ENCODE data around the gene PARD3B.

PARD3B gene

GRCh38 chr2:204860274-204860673 is 315.0 kb downstream of the PARD3B start:
- DNase-seq: no peak

- DNase-seq: no peak
Observed at GRCh38 chr2:204862809-204863208, 317.5 kb downstream of the PARD3B start.

- no peak for DNase-seq
Observed at GRCh38 chr2:204863336-204863735, 318.1 kb downstream of the PARD3B start.

DNA sequence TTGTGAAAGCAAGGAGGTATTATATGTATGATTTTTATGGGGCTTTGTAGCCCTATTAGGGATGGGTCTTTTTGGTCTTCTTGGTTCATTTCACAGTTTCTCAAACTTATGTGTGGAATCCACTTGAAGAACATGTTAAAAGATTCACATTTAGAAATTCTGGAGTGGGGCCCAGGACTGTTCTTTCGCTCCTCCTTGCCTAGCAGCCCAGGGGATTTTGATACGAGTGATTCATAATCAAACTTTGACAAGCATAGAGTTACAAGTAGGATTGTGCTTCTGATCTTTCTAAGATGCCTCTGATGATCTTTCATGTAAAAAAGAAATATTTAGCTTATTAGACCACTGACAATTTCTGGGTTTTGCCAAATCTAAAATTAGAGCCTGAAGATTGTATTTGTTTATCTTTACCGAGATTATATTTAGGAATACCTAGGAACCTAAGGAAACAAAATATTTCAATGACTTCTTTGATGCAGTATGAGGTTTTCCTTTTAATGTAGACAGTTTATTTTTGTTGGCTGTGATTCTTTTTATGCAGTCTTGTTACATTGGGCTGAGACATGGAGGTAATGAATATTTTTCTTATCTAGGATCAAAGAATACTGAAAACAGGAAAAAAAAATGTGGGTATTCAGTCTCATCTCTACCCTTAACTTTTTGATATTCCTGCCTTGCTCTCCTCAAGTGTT is 324.0 kb downstream of the PARD3B start:
- no peak for DNase-seq

DNA sequence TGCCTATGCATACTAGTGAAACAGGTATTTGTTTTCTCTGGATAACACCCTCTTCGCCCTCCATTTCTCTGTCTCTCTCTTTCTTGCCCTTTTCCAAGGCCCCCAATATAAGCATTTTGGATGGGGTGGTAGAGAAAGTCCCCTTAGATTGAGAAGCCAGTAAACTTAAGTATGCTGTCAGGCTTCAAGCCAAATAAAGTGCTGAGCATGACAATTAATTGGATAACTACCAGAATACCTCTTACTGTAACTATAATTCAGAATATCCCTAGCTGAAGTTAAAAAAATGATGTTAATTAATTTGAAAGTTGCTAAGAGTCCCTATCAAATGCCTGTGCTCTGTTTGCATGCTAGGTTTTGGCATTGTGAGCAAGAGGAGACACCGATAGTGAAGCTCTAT is 324.8 kb downstream of the PARD3B start:
- DNase-seq: no peak

DNA sequence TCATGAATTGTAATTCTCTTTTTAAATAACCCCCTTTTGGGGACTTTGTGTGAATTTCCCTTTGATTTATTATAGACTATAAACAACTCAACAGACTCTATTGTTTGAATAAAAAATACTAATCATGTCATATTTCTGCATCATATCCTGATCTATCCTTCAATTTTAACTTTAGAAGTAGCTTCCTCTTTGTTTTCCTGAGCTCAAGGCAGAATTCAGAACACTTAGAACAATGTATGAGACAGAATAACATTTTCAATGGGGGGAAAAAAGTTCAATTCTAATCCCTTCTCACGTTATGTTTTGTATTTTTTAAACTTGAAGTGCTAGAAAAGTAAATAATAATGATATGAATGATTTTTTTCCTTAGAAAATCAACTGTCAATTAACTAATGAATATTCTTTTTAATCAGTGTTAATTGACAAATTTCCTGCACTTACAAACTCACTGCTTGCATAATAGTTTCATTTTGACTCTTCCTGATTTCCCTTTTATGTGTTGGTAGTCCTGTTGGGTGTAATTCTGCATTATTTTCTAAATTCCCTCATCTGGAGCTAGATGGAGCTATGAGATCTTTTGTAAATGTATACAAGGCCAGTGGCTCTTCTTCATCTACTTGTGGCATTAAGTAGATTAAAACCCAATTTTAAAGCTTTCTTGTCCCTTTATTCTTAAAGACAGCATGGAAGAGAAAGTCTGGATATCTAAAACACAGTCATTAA is 326.1 kb downstream of the PARD3B start:
- peak; percentile 4 to 50 for DNase-seq

GRCh38 chr2:204876311-204876710 is 331.0 kb downstream of the PARD3B start:
- DNase-seq: no peak

GRCh38 chr2:204877691-204878090 is 332.4 kb downstream of the PARD3B start:
- no peak for DNase-seq

DNA sequence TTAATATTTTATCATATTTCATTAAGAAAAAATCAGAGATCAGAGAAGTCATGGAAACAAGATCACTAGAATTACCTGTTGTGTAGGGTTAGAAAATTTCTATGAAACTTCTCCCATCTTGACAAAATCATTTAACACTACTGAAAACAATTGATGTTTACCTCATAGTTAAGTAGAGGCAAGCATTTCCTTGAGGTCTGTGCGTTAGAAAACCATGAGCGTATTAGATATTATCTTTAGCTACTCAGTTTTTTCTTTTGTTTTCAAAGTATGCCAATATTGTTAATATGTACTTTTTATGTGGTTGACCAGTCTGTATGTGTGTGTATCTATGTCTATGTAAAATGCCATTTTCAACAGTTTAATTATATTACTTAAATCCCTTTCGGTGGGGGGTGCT is 335.7 kb downstream of the PARD3B start:
- no peak for DNase-seq

- DNase-seq: no peak
Observed at GRCh38 chr2:204881655-204882054, 336.4 kb downstream of the PARD3B start.

GRCh38 chr2:204885747-204886146 is 340.5 kb downstream of the PARD3B start:
- DNase-seq: peak in 1 of 2 experiments; percentile 14

DNA sequence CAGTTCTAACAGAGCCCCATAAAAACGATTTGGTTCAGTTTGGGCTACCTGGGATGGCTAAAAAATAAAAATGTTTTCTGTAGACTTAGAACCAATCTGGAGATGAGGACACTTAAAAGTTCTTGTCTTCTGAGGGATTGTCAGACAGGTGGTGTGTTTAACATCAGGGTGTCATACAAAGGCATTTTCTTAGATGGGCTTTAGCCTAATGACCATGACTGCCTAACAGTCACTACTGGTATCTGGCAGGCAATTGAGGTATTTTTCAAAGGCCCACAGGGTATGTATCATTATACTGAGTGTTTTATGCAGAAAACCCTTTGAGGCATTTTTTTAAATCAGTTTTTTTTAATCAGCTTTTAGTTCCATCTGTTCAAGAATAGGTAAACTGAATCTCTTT is 341.4 kb downstream of the PARD3B start:
- no peak for DNase-seq

GRCh38 chr2:204888222-204888621 is 342.9 kb downstream of the PARD3B start:
- no peak for DNase-seq

GRCh38 chr2:204890680-204891079 is 345.4 kb downstream of the PARD3B start:
- DNase-seq: no peak

DNA sequence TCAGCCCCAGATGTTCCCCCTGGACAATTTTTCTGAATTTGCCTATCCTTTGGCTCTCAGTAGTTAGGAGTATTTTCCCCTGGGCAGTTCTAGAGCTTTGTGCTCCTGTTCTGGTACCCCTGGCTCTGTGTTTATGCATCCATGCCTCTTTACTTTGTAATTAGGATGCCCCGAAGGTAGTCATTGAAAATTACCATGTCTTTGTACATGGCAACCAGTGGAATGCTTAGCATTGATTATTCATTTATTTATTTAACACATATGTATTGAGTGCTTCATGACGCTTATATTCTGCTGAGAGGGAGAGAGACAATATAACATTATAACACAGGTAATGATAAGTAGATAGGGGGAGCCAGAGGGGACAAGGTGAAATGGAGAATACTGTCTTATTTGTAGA is 346.5 kb downstream of the PARD3B start:
- no peak for DNase-seq

DNA sequence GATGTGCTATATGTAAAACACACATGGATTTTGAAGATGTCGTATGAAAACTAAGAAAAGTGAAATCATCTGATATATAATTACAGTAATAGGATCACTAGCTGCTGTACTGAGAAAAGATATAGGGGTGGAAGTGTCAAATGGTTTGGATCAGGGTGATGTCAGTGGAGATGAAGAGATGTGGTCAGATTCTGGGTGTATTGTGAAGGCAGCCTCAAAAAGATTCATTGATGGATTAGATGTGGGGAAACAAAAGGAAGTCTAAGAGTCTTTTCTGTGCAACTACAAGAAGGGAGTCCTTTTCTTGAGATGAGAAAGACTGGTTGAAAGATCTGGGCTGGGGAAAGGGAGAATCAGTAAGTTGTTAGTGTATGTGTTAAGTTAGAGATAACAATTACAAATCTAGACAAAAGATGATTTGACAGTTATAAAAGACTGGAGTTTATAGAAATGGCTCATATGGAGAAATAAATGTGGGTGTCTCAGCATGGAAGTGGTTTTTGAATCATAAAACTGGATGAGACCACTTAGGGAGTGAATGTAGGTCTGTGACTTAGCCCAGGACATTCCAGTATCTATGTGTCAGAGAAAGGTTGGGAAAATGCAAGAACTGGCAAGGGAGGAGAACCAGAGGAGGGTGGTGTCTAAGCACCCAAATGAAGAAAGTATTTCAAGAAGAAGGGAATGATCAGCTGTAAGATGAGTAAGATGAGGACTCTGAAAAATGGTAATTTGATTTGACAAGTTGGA is 347.4 kb downstream of the PARD3B start:
- DNase-seq: no peak

DNA sequence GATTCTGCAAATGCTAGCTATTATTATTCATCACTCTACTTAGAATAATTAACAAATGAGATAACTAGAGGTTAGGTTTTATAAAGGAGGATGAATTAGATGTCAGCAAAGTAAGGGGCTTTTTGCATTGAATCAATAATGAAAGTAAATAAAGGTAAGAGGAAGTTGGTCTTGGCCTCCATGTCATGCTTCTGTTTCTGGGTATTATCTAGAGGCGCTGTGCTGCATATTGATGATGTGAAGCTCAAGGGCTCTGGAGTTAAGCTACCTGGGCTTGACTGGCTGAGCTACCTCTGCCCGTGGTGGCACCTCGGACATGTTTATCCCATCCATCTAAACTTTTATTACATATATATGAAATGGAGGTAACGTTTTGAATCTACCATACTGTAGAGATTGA is 350.9 kb downstream of the PARD3B start:
- DNase-seq: no peak

DNA sequence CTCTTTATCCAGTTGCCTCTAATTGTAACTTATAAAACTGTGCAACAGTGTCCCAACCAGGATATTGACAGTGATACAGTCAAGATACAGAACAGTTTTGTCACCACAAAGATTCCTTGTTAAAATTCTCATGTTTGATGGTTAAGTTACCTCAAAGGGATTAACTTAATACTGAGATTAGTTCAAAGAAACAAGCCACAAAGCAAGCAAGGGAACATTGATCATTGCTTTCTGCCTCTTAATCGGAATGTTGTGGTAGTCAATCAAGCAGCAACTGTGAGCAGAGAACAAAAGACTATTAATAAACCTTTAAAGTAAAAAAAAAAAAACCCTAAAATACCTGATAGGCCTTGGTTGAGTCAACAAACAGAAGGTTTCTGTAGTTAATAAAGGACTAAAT is 352.3 kb downstream of the PARD3B start:
- no peak for DNase-seq

DNA sequence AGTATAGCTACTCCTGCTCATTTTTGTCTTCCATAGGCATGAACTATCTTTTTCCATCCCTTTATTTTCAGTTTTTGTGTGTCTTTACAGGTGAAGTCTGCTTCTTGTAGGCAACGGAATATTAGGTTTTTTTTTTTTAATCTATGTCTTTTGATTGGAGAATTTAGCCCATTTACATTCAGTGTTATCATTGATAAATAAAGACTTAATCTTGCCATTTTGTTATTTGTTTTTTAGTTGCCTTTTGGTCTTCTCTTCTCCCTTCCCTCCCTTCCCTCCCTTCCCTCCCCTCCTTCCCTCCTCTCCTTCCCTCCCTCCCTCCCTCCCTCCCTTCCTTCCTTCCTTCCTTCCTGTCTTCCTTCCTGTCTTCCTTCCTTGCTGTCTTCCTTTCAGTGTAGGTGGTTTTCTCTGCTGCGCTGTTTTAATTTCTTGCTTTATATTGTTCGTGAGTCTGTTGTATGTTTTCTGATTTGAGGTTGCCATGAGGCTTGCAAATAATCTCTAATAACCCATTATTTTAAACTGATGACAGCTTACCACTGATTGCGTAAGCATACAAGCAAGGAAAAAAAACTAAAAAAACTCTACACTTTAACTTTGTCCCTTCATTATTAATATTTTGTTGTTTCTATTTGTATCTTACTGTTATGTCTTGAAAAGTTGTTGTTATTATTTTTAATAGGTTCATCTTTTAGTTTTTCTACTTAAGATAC is 353.8 kb downstream of the PARD3B start:
- no peak for DNase-seq

DNA sequence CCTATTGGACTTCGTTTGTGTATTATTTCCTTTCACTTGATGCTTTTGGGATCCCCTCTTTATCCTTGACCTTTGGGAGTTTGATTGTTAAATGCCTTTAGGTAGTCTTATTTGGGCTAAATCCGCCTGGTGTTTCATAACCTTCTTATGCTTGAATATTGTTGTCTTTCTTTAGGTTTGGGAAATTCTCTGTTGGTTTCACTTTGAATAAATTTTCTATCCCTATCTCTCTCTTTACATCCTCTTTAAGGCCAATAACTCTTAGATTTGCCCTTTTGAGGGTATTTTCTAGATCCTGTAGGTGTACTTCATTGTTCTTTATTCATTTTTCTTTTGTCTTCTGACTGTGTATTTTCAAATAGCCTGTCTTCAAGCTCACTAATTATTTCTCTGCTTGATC is 354.7 kb downstream of the PARD3B start:
- no peak for DNase-seq

DNA sequence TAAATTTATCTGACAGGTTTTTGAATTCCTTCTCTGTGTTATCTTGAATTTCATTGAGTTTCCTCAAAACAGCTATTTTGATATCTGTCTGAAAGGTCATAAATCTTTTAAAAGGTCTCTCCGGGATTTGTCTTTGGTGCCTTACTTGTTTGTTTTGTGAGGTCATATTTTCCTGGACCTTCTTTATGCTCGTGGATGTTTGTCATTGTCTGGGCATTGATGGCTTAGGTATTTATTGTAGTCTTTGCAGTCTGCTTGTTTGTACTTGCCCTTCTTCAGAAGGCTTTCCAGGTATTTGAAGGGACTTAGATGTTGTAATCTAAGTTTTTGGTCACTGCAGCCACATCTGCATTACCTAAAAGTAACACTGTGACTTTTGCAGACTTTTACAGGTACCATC is 355.2 kb downstream of the PARD3B start:
- no peak for DNase-seq

DNA sequence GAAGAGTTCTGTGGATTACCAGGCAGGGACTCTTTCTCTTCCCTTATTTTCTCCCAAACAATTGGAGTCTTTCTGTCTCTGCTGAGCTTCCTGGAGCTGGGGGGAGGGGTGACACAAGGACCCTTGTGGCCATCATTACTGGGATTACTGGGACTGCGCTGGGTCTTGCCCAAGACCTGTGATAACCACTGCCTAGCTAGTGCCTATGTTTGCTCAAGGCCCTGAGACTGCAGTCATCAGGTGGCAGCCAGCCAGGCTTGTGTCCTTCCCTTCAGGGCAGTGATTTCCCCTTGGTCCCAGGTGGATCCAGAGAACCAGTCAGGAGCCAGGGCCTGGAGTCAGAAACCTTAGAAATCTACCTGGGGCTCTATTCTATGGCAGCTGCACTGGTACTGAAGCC is 355.6 kb downstream of the PARD3B start:
- DNase-seq: no peak

DNA sequence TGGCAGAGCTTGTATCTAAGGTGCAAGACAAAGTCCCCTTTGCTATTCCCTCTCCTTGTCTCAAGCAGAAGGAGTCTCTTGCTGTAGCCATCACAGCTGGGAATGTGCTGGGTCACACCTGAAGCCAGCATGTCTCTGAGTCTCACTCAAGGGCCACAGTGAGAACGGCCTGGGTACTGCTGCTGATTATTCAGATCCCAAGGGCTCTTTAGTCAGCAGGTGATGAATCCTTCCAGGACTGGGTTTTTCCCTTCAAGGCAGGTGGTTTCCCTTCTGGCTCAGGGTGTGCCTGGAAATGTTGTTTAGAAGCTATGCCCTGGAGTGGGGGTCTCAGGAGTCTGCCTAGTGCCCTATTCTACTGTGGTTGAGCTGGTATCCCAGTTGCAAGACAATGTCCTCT is 356.3 kb downstream of the PARD3B start:
- DNase-seq: no peak

Measured in NCI-H526 (cell line).